Tibial nerve (tissue), 4 donors: ENCODE data around the gene ZBTB40. TPM values are rescaled to one million over a fixed set of nuclear protein-coding genes. Genes with fewer than 3 reads are reported as not detected.

Experiments
- DNase-seq, 2 donors: peaks; one replicate each; pipeline ENCODE4 v3.0.0-alpha.2; 2019; ENCODE audit warnings: low spot score in 2 of 2
- H3K27ac ChIP-seq, 4 donors: fragments of 200-600 bp; sonication (generic) in 3 of 4; one replicate each; pipeline ENCODE4 v1.5.1; 2017 to 2019; ENCODE audit warnings: mild to moderate bottlenecking in 1 of 4
- H3K27me3 ChIP-seq, 2 donors: fragments of 200-600 bp; sonication (generic) in 1 of 2; one replicate each; pipeline versions ENCODE4 v1.5.1 to v1.6.0; 2017 to 2019
- H3K36me3 ChIP-seq, 3 donors: fragments of 200-600 bp; sonication (generic); one replicate each; pipeline ENCODE4 v1.5.1; 2018 to 2019
- H3K4me1 ChIP-seq, 4 donors: fragments of 200-600 bp; sonication (generic) in 3 of 4; one replicate each; pipeline ENCODE4 v1.5.1; 2017 to 2019
- H3K4me3 ChIP-seq, 4 donors: fragments of 200-600 bp; sonication (generic) in 3 of 4; one replicate each; pipeline ENCODE4 v1.5.1; 2017 to 2019; ENCODE audit warnings: mild to moderate bottlenecking in 1 of 4, moderate library complexity in 1 of 4
- H3K9me3 ChIP-seq, 4 donors: fragments of 200-600 bp; sonication (generic) in 3 of 4; one replicate each; pipeline ENCODE4 v1.5.1; 2017 to 2019
- CTCF ChIP-seq, 5 experiments: fragments of 200-600 bp in 3 of 5; fragments of 450-650 bp in 2 of 5; sonication (generic) in 3 of 5; IDR thresholded peaks; one replicate each; pipeline ENCODE4 v1.5.1; 2016 to 2019; ENCODE audit warnings: antibody characterized with exemption in 5 of 5, mild to moderate bottlenecking in 3 of 5, moderate library complexity in 2 of 5
- EP300 ChIP-seq, 2 donors: sonication (generic); formaldehyde crosslinking; IDR thresholded peaks; one replicate each; pipeline ENCODE4 v1.6.1; 2017; ENCODE audit warnings: antibody characterized with exemption in 2 of 2, mild to moderate bottlenecking in 1 of 2
- POLR2A ChIP-seq, 2 donors: fragments of 450-650 bp; IDR thresholded peaks; one replicate each; pipeline ENCODE4 v1.6.1; 2017; ENCODE audit warnings: antibody characterized with exemption in 2 of 2, mild to moderate bottlenecking in 2 of 2, moderate library complexity in 2 of 2
- WGBS, 2 donors: methylation state at CpG; one replicate each; pipeline ENCODE4 v1.1.5; 2018; 5-methylcytosine and 5-hydroxymethylcytosine counted together
- total RNA-seq, 4 donors: library from RNA; depleted of rRNA; stranded (reverse); fragments of >200 nt; gene quantifications; one replicate each; pipeline ENCODE4 v1.1.0, GENCODE V29; 2016

Gene ZBTB40
- total RNA-seq, 4 donors from 2014 or later, result 17.8 to 21.2 (median 18.2) TPM

GRCh38 chr1:22413799-22414198, 37.9 kb upstream of the ZBTB40 start:
- Histone ChIP-seq H3K4me3 (no peak overlapping the region), H3K27ac (no peak overlapping the region), H3K36me3 (no peaks in the 10 kb centered on the region), H3K27me3 (peaks cover 0 to 14% of the 10 kb centered on the region in 2 donors), H3K9me3 (no peaks in the 10 kb centered on the region), H3K4me1 (peaks cover 0 to 6% (median 0%) of the 10 kb centered on the region in 4 donors)
- TF ChIP-seq POLR2A (IDR thresholded peaks at IDR 0.05) (no peak), CTCF (IDR thresholded peaks at IDR 0.05) (no peak), EP300 (IDR thresholded peaks at IDR 0.05) (no peak)
- WGBS, 2 donors, result 8 to 43% methylated on average over 1 of the region's 1 CpG
- no peak for DNase-seq

GRCh38 chr1:22414244-22414751, 37.4 kb upstream of the ZBTB40 start:
- Histone ChIP-seq H3K27me3 (peaks cover 0 to 15% of the 10 kb centered on the region in 2 donors), H3K9me3 (no peaks in the 10 kb centered on the region), H3K4me1 (peaks cover 0 to 6% (median 0%) of the 10 kb centered on the region in 4 donors), H3K4me3 (no peak overlapping the region), H3K36me3 (no peaks in the 10 kb centered on the region), H3K27ac (no peak overlapping the region)
- no peak for TF ChIP-seq CTCF (IDR thresholded peaks at IDR 0.05)
- no peak for TF ChIP-seq POLR2A (IDR thresholded peaks at IDR 0.05)
- no peak for TF ChIP-seq EP300 (IDR thresholded peaks at IDR 0.05)
- WGBS, 2 donors, result 56 to 61% methylated on average over 11 of the region's 11 CpGs
- no peak for DNase-seq

GRCh38 chr1:22415489-22415888, 36.2 kb upstream of the ZBTB40 start:
- Histone ChIP-seq H3K27ac (no peak overlapping the region), H3K36me3 (no peaks in the 10 kb centered on the region), H3K27me3 (peaks cover 0 to 23% of the 10 kb centered on the region in 2 donors), H3K4me3 (no peak overlapping the region), H3K4me1 (peaks cover 0 to 8% (median 0%) of the 10 kb centered on the region in 4 donors), H3K9me3 (no peaks in the 10 kb centered on the region)
- TF ChIP-seq EP300 (IDR thresholded peaks at IDR 0.05) (no peak), CTCF (IDR thresholded peaks at IDR 0.05) (no peak)
- DNase-seq, result no peak
- WGBS, 2 donors, result 80 to 88% methylated on average over 7 of the region's 7 CpGs

- Histone ChIP-seq H3K4me1 (peaks cover 0 to 8% (median 0%) of the 10 kb centered on the region in 4 donors), H3K4me3 (no peak overlapping the region), H3K36me3 (no peaks in the 10 kb centered on the region), H3K9me3 (no peaks in the 10 kb centered on the region), H3K27me3 (peaks cover 0 to 33% of the 10 kb centered on the region in 2 donors), H3K27ac (no peak overlapping the region)
- DNase-seq, result peak in 1 of 2 donors; percentile 52
- 18 to 29% methylated on average over 9 to 13 of the region's 13 CpGs for WGBS, 2 donors
- TF ChIP-seq EP300 (IDR thresholded peaks at IDR 0.05) (no peak), POLR2A (IDR thresholded peaks at IDR 0.05) (no peak), CTCF (IDR thresholded peaks at IDR 0.05) (peak; percentile 48 to 78 (median 70))
Measured at GRCh38 chr1:22416555-22417454, 34.8 kb upstream of the ZBTB40 start.

- DNase-seq, result no peak
- no peaks in the 10 kb centered on the region for H3K9me3 ChIP-seq
- H3K27ac ChIP-seq, result no peak overlapping the region
- no peak overlapping the region for H3K4me3 ChIP-seq
- no peak for TF ChIP-seq POLR2A (IDR thresholded peaks at IDR 0.05)
- no peak for TF ChIP-seq EP300 (IDR thresholded peaks at IDR 0.05)
- no peak for TF ChIP-seq CTCF (IDR thresholded peaks at IDR 0.05)
- peaks cover 0 to 39% of the 10 kb centered on the region in 2 donors for H3K27me3 ChIP-seq
- WGBS, 2 donors, result 82 to 85% methylated on average over 12 of the region's 12 CpGs
- peaks cover 0 to 8% (median 0%) of the 10 kb centered on the region in 4 donors for H3K4me1 ChIP-seq
- H3K36me3 ChIP-seq, result no peaks in the 10 kb centered on the region
Measured at GRCh38 chr1:22417466-22417865, 34.2 kb upstream of the ZBTB40 start.
